DOHH2 (cell line): Measurements from ENCODE around the gene CAB39L.

Source experiments
- H3F3A ChIP-seq: fragments of 200-600 bp; sonication (generic), shearing (Covaris generic); 2 replicates; pipeline ENCODE4 v1.6.0; 2016; ENCODE audit warnings: antibody characterized with exemption, mild to moderate bottlenecking; ENCODE audit not compliant: control insufficient read depth, insufficient read depth
- H3K27ac ChIP-seq: fragments of 200-600 bp; sonication (generic); 2 replicates; pipeline ENCODE4 v1.5.1; 2014; ENCODE audit warnings: low read depth, mild to moderate bottlenecking, low read length, moderate library complexity
- H3K27me3 ChIP-seq: fragments of 200-600 bp; sonication (generic); 2 replicates; pipeline ENCODE4 v1.6.1; 2014; ENCODE audit warnings: mild to moderate bottlenecking, low read length, mixed read lengths; ENCODE audit not compliant: control insufficient read depth
- H3K36me3 ChIP-seq: fragments of 200-600 bp; sonication (generic); 2 replicates; pipeline ENCODE4 v1.6.1; 2014; ENCODE audit warnings: mild to moderate bottlenecking, low read length, moderate library complexity, mixed read lengths; ENCODE audit not compliant: control insufficient read depth
- H3K4me1 ChIP-seq: fragments of 200-600 bp; sonication (generic); 2 replicates; pipeline ENCODE4 v1.6.1; 2014; ENCODE audit warnings: mild to moderate bottlenecking, low read length, mixed read lengths; ENCODE audit not compliant: control insufficient read depth
- H3K4me2 ChIP-seq: fragments of 200-600 bp; sonication (generic); 2 replicates; pipeline ENCODE4 v1.6.0; 2014; ENCODE audit warnings: mild to moderate bottlenecking, low read length, moderate library complexity
- H3K4me3 ChIP-seq: fragments of 200-600 bp; sonication (generic); 2 replicates; pipeline ENCODE4 v1.5.1; 2014; ENCODE audit warnings: mild to moderate bottlenecking, low read length, mixed read lengths
- H3K79me2 ChIP-seq: fragments of 200-600 bp; sonication (generic); 2 replicates; pipeline ENCODE4 v1.6.1; 2014; ENCODE audit warnings: mild to moderate bottlenecking, low read length, mixed read lengths; ENCODE audit not compliant: control insufficient read depth
- H3K9me2 ChIP-seq: fragments of 200-600 bp; sonication (generic); replicated peaks from 2 replicates; pipeline ENCODE4 v1.6.1; 2014; ENCODE audit warnings: mild to moderate bottlenecking, low read length, mixed read lengths; ENCODE audit not compliant: control insufficient read depth
- H3K9me3 ChIP-seq: fragments of 200-600 bp; sonication (generic); 2 replicates; pipeline ENCODE4 v1.6.1; 2014; ENCODE audit warnings: antibody characterized with exemption, low read length, mixed read lengths; ENCODE audit not compliant: control insufficient read depth, insufficient read depth
- H4K20me1 ChIP-seq: fragments of 200-600 bp; sonication (generic); 2 replicates; pipeline ENCODE4 v1.6.0; 2014; ENCODE audit warnings: low read depth, mild to moderate bottlenecking, antibody characterized with exemption, low read length, moderate library complexity; ENCODE audit not compliant: control insufficient read depth, insufficient read depth
- CTCF ChIP-seq: fragments of 200-600 bp; sonication (generic); IDR thresholded peaks from one replicate; pipeline ENCODE4 v1.5.1; 2014; ENCODE audit warnings: antibody characterized with exemption, mild to moderate bottlenecking, low read depth, low read length; ENCODE audit not compliant: poor library complexity, severe bottlenecking
- EZH2phosphoT487 ChIP-seq: fragments of 200-600 bp; sonication (generic); IDR thresholded peaks from 2 replicates; pipeline ENCODE4 v1.6.1; 2017; ENCODE audit warnings: borderline replicate concordance, mild to moderate bottlenecking, antibody characterized with exemption, low read length, moderate library complexity, mixed read lengths

Gene CAB39L

GRCh38 chr13:49407936-49408335 lies 35.9 kb downstream of the CAB39L start:
- Histone ChIP-seq H3K79me2 (no peaks in the 10 kb centered on the region), H3K4me3 (no peak overlapping the region), H3K4me2 (no peak overlapping the region), H3K27ac (no peak overlapping the region), H3F3A (0 out of 2 replicates have a peak, but pooled peaks cover 2% of the 10 kb centered on the region), H3K27me3 (no peaks in the 10 kb centered on the region), H3K4me1 (no peaks in the 10 kb centered on the region), H3K36me3 (no peaks in the 10 kb centered on the region), H4K20me1 (no peaks in the 10 kb centered on the region), H3K9me3 (peaks cover 6% of the 10 kb centered on the region; the same call in 1 of the 2 replicates), H3K9me2 (no peaks in the 10 kb centered on the region)
- TF ChIP-seq EZH2phosphoT487, result no peak
- no peak for TF ChIP-seq CTCF

GRCh38 chr13:49407068-49407467 lies 36.8 kb downstream of the CAB39L start:
- no peaks in the 10 kb centered on the region for H3K36me3 ChIP-seq
- no peaks in the 10 kb centered on the region for H3K9me2 ChIP-seq
- H3F3A ChIP-seq, result 0 out of 2 replicates have a peak, but pooled peaks cover 2% of the 10 kb centered on the region
- H3K79me2 ChIP-seq, result no peaks in the 10 kb centered on the region
- no peaks in the 10 kb centered on the region for H4K20me1 ChIP-seq
- H3K4me3 ChIP-seq, result no peak overlapping the region
- no peak overlapping the region for H3K27ac ChIP-seq
- no peak overlapping the region for H3K4me2 ChIP-seq
- H3K4me1 ChIP-seq, result peaks cover 2% of the 10 kb centered on the region; the same call in 1 of the 2 replicates
- TF ChIP-seq CTCF, result no peak
- TF ChIP-seq EZH2phosphoT487, result no peak
- peaks cover 6% of the 10 kb centered on the region; the same call in 1 of the 2 replicates for H3K9me3 ChIP-seq
- H3K27me3 ChIP-seq, result no peaks in the 10 kb centered on the region

GRCh38 chr13:49404703-49405020 lies 39.2 kb downstream of the CAB39L start:
- Histone ChIP-seq H3K79me2 (peaks cover 16% of the 10 kb centered on the region), H3K36me3 (no peaks in the 10 kb centered on the region), H3F3A (0 out of 2 replicates have a peak, but pooled peaks cover 2% of the 10 kb centered on the region), H3K9me3 (peaks cover 6% of the 10 kb centered on the region; the same call in 1 of the 2 replicates), H3K4me2 (no peak overlapping the region), H4K20me1 (no peaks in the 10 kb centered on the region), H3K27ac (no peak overlapping the region), H3K4me3 (no peak overlapping the region), H3K9me2 (no peaks in the 10 kb centered on the region), H3K27me3 (no peaks in the 10 kb centered on the region), H3K4me1 (peaks cover 9% of the 10 kb centered on the region)
- TF ChIP-seq CTCF, result no peak
- TF ChIP-seq EZH2phosphoT487, result no peak
